OCI-M2 (cell line): ENCODE measurements around the gene PTPRO.

Experiments
- DNase-seq: peaks from one replicate; lab custom pipeline; 2025; ENCODE audit not compliant: unreplicated experiment; lab: John Stamatoyannopoulos, UW

The PTPRO gene

DNA sequence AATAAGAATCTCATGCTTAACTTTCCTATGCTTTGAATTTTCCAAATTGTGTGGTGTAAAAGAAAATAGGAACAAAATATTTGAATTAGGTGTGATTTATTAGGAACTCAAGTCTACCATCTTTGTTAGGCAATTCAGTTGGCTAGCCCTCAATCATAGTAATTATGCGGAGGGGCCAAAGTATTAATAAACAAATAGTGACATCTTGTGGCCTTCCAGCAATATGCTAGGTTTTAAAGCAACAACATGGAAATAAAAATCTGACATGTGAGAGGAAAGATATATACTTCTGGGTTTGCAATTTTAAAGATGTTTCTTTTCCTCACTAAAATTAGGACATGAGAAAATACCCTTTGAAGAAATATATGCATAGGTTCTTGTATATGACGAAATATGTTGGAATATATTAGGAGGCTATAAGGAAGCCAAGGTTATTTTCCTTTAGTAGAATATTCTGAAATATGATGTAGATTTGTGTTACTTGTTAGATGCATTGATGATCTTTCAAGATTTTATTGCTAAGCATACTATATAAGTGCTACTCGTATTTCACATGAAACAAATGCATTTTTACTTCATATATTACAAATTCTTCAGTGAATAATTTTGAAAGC lies 200.4 kb downstream of the PTPRO start:
- no peak for DNase-seq

- DNase-seq: no peak
Observed at GRCh38 chr12:15525441-15525840, 203.1 kb downstream of the PTPRO start.

GRCh38 chr12:15526033-15526432 lies 203.7 kb downstream of the PTPRO start:
- DNase-seq: no peak

- DNase-seq: no peak
Observed at GRCh38 chr12:15527201-15528080, 205.1 kb downstream of the PTPRO start.

GRCh38 chr12:15528666-15529065 lies 206.4 kb downstream of the PTPRO start:
- DNase-seq: no peak

DNA sequence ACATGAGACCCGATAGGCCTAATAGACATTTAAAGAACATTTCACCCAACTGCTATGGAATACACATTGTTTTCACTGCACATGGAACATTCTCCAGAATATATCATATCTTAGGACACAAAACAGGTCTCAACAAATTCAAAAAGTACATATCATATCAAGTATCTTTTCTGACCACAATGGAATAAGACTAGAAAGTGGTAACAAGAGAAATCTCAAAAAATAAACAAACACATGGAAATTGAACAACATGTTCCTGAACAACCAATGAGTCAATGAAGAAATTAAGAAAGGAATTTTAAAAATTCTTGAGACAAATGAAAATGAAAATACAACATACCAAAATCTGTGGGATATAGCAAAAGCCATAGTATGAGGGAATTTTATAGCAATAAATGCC lies 208.1 kb downstream of the PTPRO start:
- no peak for DNase-seq

DNA sequence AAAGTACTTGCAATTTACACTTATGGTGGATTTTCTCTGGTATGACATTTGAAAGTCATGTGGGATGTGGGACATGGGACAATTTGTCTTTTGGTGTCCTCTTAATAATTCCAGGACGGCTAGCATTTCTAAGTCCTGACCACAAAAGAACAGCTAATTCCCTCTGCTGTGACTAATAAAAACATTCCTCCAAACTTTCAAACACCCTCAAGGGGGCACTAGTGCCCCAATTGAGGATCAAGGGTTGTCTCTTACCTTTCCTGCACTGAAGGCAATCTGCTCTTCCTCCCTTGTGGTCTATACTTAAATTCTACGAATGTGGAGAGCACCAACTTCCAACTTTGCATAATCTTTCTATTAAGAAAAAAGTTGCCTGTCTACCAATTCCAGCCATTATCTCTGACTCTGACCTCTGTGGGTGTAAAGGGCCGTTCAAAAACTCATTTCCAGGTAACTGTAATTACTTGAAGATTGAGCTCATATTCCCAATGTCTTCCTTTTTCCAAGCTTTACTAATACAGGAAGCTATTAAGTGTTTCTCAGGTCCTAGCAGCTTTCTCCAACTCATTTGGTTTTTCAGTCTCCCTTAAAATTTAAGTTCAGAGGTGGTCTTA lies 210.2 kb downstream of the PTPRO start:
- no peak for DNase-seq

- no peak for DNase-seq
Observed at GRCh38 chr12:15534322-15534721, 212.0 kb downstream of the PTPRO start.

GRCh38 chr12:15534874-15535273 lies 212.6 kb downstream of the PTPRO start:
- no peak for DNase-seq

DNA sequence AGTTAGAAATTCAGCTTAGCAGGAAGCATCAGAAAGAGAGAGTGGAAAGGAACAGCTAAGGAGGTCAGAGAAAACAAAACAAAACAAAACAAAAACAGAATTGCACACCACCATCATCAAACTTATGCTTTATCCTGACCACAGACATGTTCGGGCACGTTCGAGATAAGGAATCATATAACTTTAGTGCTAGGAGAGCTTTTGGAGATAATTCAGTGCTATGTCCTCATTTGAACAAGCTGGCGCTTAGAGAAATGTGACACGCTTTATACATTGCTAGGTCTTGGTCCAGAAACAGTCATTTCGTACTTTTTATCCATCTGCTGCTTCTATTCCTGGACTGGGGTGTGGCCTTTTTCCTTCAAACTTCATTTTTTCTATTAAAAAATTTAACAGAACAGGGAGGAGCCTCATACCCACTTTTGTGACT lies 213.1 kb downstream of the PTPRO start:
- no peak for DNase-seq

DNA sequence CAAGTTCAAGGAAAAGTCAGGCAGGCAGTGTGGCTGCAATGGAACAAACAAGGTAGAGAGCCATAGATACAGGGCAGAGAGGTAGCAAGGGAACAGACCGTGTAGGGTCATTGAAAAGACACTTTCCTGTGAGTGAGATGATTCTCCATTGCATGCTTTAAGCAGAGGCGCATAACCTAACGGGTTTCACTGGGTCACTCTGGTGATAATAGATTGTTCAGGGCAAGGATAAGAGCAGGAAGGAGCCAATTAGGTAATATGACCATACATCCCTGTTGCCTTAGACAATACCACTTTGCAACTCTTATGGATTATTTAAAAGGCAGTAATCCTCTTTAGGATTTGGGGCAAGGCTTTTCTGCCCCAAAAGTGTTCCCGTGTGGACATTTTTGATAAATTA lies 214.1 kb downstream of the PTPRO start:
- DNase-seq: no peak

GRCh38 chr12:15538881-15539280 lies 216.6 kb downstream of the PTPRO start:
- DNase-seq: no peak

GRCh38 chr12:15540005-15540404 lies 217.7 kb downstream of the PTPRO start:
- DNase-seq: no peak

DNA sequence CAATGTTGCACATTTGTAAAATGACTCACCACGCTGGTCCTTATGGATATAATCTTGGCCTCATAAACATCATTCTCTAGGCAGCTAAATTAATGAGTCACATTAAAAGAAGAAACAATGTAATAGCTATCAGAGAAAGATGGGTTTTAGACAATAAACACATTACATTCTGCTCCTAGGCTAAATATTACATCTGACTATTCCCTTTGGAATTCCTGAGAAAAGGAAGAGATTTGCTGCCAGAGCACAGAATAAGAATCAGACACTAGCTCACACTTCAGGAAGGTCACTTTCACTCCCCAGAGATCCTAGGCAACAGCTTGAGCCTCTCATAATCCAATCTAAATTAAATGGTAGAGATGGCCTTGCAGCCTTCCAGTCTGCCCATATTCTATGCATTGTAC lies 218.2 kb downstream of the PTPRO start:
- DNase-seq: no peak

DNA sequence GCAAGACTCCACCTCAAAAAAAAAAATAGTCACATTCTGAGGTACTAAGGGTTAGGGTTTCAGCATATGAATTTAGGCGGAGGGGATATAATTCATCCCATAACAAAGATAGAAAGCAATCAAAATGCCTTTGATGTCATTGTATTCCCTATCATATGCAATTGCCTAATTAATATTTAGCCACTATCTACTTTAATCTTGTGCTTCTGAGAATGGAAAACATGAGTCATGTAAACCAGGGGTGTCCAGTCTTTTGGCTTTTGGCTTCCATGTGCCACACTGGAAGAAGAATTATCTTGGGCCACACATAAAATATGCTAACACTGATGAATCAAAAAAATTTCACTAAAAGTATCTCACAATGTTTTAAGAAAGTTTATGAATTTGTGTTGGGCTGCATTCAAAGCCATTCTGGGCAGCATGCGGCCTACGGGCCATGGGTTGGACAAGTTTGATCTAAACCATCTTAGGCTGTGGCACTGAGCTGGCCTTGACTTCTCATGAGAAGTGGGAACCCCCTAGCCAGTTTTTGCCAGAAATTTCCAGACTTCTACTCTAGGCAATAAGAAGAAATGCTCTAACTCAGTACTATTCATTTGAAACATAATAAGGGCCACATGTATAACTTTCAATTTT lies 219.8 kb downstream of the PTPRO start:
- DNase-seq: no peak

- no peak for DNase-seq
Observed at GRCh38 chr12:15543347-15543746, 221.0 kb downstream of the PTPRO start.

DNA sequence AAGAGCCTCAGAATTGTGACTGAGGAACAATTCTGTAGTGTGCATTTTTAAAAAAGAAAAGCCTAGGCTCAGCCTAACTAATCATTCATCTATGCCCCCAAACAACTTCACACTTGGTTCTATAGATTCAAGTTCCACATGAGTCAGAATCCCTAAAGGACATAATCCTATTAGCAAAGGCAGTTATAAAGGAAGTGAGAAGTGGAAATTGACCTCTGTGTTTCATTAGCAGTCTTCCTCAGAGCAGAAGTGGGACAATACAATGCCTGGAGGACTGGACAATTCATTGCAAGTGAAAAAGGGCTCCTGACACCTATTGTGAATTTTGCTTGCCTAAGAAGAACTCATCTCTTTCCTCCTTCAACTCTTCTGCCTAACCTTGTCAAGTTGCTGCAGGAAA lies 222.3 kb downstream of the PTPRO start:
- no peak for DNase-seq

DNA sequence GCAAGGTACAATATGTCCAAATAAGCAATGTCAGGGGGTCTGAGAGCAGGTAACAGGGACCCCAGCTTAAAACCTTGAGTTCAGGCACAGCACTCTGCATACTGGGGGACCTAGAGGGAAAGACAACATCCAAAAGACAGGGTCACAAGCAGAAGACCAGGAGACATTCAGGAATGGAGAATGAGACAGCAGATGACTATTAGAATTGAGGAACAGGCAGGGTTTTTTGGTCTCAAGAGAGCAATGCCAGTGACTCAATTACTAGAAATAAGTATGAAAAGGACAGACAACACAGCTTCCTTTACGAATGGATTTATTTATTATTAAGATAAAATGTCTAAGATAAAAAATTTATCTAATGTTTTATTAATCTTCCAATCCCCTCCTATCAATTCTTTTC lies 223.0 kb downstream of the PTPRO start:
- no peak for DNase-seq

GRCh38 chr12:15546102-15546701 lies 223.9 kb downstream of the PTPRO start:
- no peak for DNase-seq

GRCh38 chr12:15547063-15547462 lies 224.8 kb downstream of the PTPRO start:
- no peak for DNase-seq

GRCh38 chr12:15547691-15548090 lies 225.4 kb downstream of the PTPRO start:
- no peak for DNase-seq
